Dermis blood vessel endothelial cell (primary cell): ENCODE data around the gene C2CD2. TPM values are rescaled to one million over a fixed set of nuclear protein-coding genes. Genes with fewer than 3 reads are reported as not detected.
"Not testable (repeated sequence)": the region's sequence is repeated elsewhere in the genome, so short reads cannot be mapped to it uniquely, and the experiment has no call there.

Experiments
- DNase-seq: peaks from one replicate; pipeline ENCODE4 v3.0.0; 2010
- total RNA-seq: library from RNA; depleted of rRNA; stranded (reverse); fragments of >200 nt; gene quantifications from 2 replicates; pipeline ENCODE4 v1.2.3, GENCODE V29; 2014

The C2CD2 gene
- total RNA-seq, result 51.7 and 63.0 TPM in 2 replicates

DNA sequence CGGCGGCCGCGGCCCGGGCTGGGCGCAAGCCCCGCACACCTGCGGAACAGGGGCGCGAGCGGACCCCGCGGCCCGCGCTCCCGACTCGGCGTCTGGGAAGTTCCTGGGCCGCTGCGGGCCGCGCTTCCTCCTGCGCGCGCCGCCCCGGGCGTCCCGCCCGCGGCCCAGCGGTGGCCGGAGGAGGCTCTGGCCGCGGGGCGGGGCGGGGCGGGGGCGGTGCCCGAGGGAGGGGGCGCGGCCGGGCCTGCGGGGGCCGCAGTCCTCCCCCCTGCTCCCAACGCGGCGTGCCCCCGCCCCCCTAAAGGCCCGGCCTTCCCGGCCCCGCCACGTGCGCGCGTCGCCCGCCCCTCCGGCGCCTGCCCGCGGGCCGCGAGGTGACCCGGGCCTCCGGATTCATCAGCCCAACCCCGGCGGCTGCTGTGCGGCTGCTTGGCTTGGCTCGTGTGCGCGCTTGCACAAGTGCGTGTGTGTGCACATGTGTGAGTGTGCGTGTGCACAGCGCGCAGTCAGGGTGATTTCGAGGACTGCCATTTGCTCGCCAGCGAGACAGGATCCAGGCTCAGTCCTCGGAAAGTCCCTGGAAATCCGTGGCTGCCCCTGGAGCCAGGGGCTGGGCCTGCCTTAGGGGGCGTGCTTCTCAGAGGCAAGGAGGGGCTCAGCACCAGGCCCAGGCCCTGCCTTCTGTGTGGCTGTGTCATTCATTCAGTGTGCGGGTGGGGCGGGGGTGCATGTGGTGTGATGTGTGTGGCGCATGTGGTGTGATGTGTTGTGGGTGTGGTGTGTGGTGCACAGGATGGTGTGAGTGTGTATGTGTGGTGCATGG lies at the start of gene C2CD2:
C2CD2 (minus strand) TSS at position 188 of the 823 bp plus-strand sequence. CDS start 370 bp downstream, outside the sequence.
- peak; percentile 84 for DNase-seq

DNA sequence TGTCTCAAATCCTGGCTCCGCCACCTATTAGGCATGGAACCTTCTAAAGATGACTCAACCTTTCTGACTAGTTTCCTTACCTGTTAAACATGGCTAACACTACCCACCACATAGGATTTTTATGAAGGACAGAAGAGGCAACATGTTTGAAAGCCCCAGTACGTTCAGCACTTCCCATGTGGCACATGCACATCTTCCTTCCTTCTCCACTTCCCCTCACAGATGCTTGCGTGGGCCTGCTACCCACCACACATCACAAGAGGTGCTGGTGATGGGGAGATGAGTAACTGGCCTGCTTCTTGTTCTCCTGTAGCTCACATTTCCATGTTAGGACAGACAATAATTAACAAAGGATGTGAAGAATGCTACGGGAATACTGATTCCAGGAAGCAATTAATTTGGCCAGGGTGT lies 49.2 kb upstream of the C2CD2 start:
- DNase-seq, result peak; percentile 9

DNA sequence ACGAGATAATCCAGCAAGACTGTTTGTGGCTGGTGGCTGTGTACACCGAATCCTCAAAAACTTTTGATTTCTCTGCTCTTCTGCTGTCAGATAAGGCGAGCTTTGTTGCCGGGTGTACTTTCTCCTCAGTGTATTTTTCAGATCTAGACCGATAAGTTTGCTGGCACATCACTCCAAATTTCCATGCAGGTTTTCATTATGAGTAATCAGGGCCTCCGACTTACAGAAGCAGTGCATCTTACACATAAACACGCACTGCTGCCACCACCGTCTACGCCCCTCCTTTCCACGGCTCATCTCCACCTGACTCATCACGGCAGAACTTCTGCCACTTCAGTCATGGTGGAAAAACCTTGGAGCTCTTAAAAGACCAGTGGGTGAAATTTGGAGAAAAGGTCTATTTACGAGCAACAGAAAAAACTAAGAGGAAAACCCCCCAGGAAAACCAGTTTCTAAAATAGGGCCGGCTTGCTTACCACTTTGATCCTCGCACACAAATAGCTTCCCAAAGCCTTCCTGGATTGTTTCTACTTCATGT lies 48.7 kb upstream of the C2CD2 start:
- peak; percentile 17 for DNase-seq

DNA sequence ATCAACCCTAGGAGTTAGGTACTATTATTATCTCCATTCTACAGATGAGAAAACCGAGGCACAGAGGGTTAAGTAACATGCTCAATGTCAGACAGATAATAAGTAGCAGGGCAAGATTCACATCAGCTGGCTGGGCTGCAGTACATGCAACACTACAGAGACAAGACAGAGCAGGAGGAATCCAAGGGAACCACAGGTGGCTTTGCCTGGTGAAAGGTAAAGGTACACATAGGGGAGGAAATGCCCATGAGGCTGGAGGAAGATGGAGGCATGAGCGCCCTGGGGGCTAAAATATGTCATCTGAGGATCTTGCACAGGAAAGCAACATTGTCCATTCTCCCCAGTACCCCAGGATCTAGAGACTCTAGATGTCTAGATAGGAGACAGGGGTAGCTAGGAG lies 48.0 kb upstream of the C2CD2 start:
- no peak for DNase-seq

DNA sequence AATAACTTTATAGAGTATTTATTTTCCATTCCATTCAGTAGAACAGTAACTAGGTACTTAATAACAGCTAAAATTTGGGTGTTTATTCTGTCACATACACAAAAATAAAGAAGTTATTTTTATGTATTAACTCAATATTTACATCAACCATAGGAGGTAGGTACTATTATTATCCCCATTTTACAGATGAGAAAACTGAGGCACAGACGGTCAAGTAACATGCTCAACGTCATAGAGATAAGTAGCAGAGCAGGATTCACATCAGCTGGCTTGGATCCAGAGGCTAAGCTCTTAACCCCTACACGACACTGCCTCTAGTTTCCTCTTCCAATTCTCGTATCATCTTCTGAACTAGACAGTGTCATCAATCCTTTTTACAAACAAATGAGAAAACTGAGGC lies 47.1 kb upstream of the C2CD2 start:
- no peak for DNase-seq

DNA sequence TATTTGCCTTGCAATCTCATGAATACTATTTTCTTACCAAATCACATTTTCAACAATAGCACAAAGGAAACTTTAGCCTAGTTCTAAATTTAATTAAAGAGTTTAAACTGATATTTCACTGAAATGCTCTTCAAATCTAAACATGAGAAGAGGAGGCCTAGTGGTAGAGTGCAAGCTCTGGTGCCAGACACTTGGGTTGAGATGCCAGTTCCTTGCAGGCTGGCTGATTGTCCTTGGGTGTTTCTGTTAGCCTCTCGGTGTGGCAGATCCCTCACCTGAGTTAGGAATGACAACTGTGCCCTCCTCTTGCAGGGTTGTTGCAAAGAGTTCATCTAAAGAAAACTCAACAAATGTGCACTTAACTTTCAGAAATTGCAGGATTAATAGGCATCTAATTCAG lies 43.8 kb upstream of the C2CD2 start:
- DNase-seq, result no peak

DNA sequence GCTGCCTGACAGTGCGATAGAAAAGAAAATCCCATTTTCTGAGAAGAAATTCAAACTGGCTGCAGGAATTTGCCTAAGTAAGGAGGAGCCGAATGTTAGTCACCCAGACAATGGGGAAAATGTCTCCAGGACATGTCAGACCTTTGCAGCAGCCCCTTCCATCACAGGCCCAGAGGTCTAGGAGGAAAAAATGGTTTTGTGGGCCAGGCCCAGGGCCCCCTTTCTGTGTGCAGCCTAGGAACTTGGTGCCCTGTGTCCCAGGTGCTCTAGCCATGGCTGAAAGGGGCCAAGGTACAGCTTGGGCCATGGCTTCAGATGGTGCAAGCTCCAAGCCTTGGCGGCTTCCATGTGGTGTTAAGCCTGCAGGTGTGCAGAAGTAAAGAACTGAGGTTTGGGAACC lies 41.8 kb upstream of the C2CD2 start:
- DNase-seq, result no peak

DNA sequence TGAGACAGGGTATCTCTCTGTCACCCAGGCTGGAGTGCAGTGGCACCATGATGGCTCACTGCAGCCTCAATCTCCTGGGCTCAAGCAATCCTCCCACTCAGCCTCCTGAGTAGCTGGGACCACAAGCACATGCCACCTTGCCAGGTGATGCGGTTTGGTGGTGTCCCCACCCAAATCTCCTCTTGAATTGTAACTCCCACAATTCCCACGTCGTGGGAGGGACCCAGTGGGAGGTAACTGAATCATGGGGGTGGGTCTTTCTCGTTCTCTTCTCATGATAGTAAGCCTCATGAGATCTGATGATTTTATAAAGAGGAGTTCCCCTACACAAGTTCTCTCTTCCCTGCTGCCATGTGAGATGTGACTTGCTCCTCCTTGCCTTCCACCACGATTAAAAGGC lies 40.8 kb upstream of the C2CD2 start:
- DNase-seq, result not testable (repeated sequence)

DNA sequence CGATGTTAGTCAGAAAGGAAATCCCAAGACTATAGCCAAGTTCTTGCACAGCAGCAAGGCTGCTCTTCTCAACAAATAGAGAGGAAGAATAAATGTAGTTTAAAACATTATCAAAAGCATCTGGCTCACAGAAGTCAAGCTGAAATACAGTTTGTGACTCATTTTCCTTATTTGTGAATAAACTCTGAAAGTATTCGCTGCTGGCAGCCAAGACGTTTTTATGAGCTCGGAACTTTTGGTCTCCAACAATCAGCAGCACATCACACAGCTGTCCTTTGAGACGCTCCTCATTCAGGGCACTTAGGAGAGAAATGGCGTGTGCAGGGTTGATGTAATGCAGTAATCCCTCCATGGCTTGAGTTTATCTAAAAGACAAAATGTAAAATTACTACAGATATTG lies 39.9 kb upstream of the C2CD2 start:
- DNase-seq, result peak; percentile 48

DNA sequence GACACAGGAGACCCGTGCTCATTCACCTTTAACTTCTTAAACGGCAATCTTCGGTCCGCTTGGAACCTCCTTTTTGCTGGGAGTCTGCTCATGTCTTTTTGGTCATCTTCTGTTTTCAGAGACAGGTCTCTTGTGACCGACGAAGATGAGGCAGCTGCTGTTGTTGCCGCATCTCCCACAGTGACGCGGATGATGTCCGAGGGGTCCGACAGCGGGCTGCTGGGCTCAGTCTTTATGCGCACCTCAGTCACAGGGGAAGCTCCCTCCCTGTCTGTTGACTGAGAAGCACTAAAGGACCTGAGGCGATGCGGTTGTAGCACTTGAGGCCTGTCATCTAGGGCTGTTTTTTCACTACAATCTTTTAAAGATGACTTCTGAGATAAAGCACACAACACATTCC lies 38.8 kb upstream of the C2CD2 start:
- no peak for DNase-seq

DNA sequence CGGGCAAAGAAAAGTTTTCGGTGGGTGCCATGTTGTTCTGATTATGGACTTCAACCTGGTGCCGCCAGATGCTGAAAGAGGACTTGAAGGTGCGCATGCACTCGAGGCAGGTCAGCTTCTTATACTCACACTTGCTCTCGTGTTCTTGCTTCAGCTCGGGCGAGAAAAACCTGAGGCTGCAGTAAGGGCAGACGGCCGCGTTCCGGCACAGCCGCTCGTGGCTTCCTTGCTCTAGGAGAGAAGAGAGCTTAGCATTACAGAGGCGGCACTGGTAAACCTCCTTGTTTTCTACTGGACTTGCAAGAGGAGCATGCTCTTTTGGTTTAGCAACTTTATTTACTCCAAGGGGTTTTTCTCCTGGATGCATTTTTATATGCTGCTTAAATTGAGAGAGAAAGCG lies 37.8 kb upstream of the C2CD2 start:
- DNase-seq, result no peak

DNA sequence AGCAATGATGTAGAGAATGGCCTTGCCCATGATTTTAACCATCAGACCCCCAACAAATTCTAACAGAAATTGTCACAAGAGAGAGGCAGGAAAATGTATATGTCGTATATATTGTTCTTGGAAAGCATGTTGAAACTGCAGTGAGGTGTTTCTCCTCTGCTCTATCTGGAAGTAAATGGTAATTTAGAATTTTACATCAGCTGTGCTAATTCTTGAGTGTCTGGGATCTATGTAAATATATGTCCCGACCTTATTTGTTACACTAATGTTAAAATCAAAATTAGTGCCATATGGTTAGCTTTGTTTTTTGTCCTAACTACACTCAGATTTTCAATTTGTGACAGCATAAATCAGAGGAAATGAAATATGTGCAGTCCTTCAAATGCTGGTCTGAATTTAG lies 35.9 kb upstream of the C2CD2 start:
- no peak for DNase-seq

DNA sequence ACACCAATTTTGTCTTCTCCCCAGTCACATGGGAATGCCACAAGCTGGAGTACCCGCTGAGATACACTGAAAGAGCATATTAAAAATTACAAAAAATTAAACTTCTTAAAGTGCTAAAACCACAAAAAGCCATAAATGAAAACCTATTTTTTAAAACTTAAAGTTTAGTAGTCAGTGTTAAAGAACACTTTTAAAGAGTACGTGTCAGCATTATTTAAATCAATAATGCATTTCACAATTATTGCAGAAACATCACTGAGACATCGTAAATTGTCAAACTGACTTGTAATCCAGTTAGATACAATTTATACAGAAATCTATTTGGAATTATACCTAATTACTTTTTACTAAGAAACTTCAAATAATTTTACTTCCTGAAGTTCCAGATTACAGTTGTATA lies 33.5 kb upstream of the C2CD2 start:
- no peak for DNase-seq

DNA sequence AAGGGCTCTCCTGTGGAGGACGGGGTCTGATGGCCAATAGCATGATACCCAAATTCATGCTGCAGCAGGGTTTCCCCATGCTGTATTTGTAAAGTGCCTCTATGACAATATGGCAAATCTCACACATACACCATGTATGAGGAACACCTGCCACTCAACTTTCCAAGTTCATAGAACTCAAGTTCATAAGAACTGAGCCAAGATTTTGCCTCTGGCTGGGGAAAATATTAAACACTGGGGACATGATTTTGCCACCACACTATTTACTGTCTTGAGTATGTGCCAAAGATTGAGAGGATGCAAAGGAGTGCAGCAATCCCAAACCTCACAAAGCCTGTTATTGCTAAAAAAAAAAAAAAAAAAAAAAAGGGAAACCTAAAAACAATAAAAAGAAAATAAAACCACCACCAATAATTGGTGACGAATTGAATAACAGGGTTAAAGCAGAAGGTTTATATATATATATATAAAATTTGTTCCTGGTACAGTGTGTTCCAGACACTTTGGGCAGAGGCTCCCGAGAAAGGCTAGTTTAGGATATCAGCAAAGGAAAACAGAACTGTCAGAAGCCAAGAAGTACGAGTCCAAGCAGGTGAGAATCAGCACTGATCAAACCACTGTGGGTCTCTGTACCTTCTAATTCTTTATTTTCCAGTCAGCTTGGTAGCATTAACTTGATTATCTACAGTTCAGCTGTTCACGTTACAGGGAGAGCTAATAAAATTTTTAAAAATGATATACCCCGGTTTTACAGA lies 32.0 kb upstream of the C2CD2 start:
- no peak for DNase-seq

DNA sequence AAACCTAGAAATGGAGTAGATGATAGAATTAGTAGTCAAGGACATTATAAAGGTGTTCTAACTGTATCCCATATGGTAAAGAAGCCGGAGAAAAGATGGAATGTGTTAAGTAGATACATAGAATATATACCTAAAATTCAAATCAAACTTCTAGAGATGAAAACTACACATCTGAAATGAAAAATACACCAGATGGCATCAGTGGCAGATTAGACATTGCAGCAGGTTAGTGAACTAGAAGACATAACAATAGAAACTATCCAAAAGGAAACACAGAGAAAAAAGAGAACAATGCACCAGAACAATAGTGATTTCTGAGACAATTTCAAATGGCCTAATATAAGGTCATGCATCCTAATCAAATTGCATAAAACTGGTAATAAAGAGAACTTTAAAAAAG lies 29.4 kb upstream of the C2CD2 start:
- no peak for DNase-seq

DNA sequence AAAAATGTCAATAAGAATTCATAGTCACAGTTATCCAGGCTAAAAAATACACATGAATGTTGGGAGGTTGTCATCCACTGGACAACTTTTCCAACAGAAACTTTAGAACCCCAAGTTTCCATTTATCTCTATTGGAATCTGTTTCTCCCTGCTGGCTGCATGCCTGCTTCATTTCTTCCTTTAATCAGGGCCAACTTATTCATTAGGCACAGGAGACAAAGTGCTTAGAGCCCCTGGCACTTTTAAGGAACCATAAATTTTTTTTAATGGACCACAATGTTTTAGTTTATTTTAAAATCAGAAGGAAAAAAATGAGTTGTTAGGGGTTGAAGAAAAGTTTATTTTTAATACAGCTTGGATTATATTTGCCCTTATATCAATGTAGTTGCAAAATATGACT lies 26.7 kb upstream of the C2CD2 start:
- DNase-seq, result no peak

DNA sequence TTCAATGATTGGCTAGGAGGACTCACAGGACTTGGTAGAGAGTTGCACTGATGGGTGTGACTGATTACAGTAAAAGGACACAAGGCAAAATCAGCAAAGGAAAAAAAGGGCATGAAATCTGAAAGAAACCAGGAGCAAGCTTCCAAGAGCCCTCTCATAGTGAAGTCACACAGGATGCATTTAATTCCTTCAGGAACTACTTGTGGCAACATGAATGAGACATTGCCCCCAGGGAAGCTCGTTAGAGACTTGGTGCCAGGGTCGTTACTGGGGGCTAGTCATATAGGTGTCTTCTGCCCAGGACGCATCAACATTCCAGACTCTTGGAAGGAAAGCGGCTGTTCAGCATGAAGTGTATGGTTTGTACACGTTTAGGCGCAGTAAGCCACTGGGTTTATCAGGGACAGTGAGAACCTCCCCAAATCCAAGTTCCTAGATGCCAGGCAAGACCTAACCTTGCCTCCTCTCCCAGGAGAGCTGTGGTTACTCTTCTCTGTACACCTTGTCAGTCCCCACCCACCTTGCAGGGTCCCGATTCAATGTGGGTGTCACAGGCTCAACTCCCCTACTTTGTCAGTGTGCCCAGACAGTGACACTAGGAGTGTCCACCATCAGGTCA lies 26.0 kb upstream of the C2CD2 start:
- no peak for DNase-seq

DNA sequence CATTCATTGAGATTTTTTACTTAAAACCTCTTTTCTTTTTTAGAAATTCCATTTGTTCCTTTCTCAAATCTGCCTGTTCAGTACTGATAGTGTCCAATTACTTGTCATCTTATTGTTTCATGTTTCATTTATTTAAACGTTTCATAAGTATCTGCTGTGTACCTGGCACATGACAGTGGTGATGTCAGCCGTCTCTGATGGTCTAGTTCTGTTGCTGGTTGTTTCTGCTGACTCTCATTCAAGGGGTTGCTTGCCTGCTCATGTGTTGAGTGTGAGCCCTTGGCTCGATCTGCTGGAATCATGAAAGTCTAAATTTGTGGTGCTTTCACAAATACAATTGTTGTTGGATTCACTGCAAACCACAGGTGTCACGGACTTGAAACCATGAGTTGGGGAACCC lies 25.5 kb upstream of the C2CD2 start:
- no peak for DNase-seq

DNA sequence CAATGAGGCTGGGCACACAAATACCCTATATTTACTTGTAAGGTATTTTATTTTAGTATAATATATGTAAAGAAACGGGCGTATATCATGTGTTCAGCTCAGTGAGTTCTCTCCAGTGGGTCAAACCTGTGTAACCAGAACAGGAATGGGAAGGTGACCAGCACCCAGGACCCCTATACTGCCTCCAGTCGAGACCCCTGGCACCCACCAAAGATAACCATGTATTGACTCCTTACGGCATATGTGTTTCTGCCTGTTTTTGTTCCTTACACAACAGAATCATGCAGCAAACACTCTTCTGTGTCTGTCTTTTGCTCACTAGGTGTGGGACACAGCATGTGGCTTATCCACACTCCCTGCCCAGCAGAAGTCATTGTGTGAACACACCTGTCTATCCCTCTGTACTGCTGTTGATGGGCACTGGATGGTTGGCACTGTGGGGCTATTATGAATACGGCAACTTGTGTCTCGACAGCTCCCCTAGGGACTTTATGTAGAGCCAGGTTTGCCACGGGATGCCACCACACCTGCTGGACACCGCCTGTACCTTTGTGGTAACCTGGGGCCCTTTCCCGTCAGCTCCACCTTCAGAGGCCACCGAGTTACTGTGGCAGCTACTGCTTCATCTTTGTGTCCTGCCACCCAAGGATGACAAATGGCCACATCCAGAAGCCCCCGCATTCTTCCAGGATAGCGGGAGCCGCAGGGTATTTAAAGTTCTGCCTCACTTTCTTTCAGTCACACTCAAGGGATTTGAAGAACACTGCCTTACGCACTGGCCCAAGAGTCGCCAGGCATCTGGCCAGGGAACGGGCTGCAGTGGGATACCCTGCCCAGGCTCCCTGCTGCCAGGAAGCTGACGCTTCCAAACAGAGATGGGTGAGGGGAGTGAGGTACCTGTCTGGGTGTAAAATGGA lies 23.5 kb upstream of the C2CD2 start:
- DNase-seq, result no peak

DNA sequence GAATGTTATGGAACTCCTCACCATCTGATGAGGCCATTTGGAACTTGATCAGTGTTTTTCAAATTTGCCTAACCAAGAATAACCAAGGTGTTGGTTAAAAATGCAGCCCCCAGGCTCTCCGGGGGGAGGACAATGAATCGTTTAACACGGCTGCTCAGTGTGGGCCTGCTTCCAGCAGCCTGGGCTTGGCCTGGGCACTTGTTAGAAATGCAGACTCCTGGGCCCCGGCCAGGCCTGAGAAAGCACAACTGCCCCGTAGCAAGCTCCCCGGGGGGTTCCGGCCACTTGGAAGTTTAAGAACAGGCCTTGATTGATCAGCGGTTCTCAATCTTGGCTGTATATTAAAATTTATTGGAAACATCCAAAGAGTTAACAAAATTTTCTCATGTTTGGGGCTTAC lies 22.8 kb upstream of the C2CD2 start:
- no peak for DNase-seq

DNA sequence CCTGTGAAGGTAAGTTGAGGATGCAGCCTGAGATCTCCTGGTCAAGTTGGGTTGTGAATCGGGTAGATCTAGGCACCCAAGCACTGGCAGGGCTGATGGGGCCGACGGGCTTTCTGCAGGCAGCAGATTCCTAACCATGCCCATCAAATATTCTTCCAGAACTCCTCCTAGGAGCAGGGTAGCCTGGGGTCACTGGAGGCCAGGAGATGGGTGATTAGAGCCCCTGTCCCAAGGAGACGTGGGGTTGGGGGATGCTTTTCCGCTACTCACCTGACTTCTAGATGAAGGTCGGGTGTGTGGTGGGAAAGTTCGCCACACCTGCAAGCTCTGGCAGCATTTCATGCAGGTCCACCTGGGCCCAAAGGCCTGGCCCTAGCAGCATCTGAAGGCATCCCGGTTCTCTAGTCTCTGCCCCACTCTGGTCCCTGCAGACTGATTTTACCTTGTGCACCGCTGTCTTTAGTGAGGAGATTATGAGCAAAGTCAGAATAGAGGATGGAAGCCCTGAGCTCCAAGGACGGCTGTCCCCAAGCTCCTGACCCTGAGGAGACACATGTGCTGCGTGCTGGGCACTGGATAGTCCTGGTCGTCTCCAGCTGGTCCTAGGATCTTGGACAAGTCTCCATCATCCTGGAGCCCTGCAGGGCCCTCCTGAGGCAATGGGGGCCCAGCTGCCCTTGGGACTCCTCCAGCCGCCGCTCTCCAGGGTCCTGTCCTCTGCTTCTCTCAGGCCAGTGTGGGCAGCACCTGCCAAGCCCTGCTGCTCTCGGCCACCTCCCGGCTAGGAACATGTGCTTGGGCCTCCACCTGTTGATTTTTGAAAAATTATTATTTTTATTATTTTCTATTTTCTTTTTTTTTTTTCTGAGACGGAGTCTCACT lies 21.8 kb upstream of the C2CD2 start:
- DNase-seq, result peak; percentile 23

DNA sequence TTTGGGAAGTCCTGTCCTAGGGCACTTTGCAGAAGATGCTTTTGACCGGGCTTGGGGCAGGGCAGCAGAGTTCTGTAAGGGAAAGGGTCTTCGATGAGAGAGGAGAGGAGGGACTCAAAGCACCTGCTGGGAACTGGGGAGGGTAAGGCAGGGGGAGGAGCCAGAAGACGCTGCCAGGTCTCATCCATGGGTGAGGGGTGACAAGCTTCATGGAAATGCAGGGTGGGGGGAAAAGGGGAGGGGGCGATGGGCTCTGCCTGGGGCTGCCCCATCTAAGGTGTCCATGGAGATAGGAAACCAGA lies 20.9 kb upstream of the C2CD2 start:
- no peak for DNase-seq
